Right lobe of liver (tissue), 4 donors: ENCODE data around the gene ACTN4.

ENCODE experiments used
- CTCF ChIP-seq, 4 donors: fragments of 200-600 bp in 3 of 4; fragments of 450-650 bp in 1 of 4; IDR thresholded peaks; one replicate each; pipeline versions ENCODE4 v1.5.1 to v1.8.0; 2016 to 2022; ENCODE audit warnings: antibody characterized with exemption in 4 of 4, mild to moderate bottlenecking in 2 of 4
- POLR2A ChIP-seq: fragments of 450-650 bp; IDR thresholded peaks from one replicate; pipeline ENCODE4 v1.6.1; 2017; ENCODE audit warnings: antibody characterized with exemption, mild to moderate bottlenecking
- donor health status: DM: no; HTN: no; CAD: no.
- donor health status: DM: no; HTN: no; CAD: no.
- donor health status: DM: no; HTN: yes; CAD: no.

- TF ChIP-seq CTCF (IDR thresholded peaks at IDR 0.05) (no peak), POLR2A (no peak)
Observed at GRCh38 chr19:38599722-38600121, 47.7 kb upstream of the ACTN4 start.
